ENCODE data around the gene HTRA1. TPM values are rescaled to one million over a fixed set of nuclear protein-coding genes. Genes with fewer than 3 reads are reported as not detected.
A peak's percentile ranks its signal among the peaks of the same experiment; 100 is the strongest.

HTRA1 gene
- total RNA-seq, 1 donor from 2014 or later = 401 TPM

DNA sequence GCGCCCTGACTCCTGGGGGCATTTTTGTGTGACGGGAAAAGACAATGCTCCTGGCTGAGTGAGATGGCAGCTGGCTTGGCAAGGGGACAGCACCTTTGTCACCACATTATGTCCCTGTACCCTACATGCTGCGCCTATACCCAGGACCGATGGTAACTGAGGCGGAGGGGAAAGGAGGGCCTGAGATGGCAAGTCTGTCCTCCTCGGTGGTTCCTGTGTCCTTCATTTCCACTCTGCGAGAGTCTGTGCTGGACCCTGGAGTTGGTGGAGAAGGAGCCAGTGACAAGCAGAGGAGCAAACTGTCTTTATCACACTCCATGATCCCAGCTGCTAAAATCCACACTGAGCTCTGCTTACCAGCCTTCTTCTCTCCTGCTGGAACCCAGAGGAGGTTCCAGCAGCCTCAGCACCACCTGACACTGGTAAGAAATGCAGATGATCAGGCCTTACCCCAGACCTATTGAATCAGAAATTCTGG, 6.7 kb upstream of the HTRA1 start, which contains the start of gene ARMS2:
Gene ARMS2, plus strand, starts transcription at position 51 of the 478 bp plus-strand sequence. Its CDS starts 75 bp downstream, at position 126.
- DNase-seq (ENCODE audit: low spot score) = no peak

- DNase-seq (ENCODE audit: low spot score) = no peak
Measured at GRCh38 chr10:122455376-122456079, 5.8 kb upstream of the HTRA1 start.

- DNase-seq (ENCODE audit: low spot score) = no peak
Measured at GRCh38 chr10:122457934-122458333, 3.4 kb upstream of the HTRA1 start.

GRCh38 chr10:122458693-122459092, 2.7 kb upstream of the HTRA1 start:
- DNase-seq (ENCODE audit: low spot score) = no peak

GRCh38 chr10:122459561-122460273, 1.6 kb upstream of the HTRA1 start:
- DNase-seq (ENCODE audit: low spot score) = no peak

DNA sequence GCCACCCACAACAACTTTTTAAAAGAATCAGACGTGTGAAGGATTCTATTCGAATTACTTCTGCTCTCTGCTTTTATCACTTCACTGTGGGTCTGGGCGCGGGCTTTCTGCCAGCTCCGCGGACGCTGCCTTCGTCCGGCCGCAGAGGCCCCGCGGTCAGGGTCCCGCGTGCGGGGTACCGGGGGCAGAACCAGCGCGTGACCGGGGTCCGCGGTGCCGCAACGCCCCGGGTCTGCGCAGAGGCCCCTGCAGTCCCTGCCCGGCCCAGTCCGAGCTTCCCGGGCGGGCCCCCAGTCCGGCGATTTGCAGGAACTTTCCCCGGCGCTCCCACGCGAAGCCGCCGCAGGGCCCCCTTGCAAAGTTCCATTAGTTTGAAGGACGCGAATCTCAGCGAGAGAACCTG, 461 bp upstream of the HTRA1 start:
- no peak for DNase-seq (ENCODE audit: low spot score)

DNA sequence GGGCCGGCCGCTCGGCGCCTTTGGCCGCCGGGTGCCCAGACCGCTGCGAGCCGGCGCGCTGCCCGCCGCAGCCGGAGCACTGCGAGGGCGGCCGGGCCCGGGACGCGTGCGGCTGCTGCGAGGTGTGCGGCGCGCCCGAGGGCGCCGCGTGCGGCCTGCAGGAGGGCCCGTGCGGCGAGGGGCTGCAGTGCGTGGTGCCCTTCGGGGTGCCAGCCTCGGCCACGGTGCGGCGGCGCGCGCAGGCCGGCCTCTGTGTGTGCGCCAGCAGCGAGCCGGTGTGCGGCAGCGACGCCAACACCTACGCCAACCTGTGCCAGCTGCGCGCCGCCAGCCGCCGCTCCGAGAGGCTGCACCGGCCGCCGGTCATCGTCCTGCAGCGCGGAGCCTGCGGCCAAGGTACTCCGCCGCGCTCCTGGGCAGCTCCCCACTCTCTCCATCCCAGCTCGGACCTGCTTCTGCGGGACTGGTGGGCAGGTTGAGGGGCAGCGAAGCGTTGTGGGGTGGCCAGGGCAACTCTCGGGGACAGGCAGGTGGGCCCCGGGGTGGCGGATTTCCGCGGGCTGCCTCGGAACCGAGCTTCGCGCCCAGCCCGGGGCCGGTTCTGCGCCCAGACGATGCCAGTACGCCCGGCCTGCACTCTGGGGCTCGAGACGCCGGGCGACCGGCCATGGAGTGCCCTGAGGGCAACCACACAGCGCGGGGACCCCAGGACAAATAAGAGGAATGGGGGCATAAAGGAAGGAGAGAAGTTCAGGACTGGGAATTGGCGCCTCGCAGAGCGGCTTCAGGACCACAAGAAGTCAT, 578 bp downstream of the HTRA1 start:
- DNase-seq (ENCODE audit: low spot score) = no peak

- peak; percentile 50 for DNase-seq (ENCODE audit: low spot score)
Measured at GRCh38 chr10:122462533-122463465, 1.4 kb downstream of the HTRA1 start.

GRCh38 chr10:122463466-122464249, 2.3 kb downstream of the HTRA1 start:
- no peak for DNase-seq (ENCODE audit: low spot score)

DNA sequence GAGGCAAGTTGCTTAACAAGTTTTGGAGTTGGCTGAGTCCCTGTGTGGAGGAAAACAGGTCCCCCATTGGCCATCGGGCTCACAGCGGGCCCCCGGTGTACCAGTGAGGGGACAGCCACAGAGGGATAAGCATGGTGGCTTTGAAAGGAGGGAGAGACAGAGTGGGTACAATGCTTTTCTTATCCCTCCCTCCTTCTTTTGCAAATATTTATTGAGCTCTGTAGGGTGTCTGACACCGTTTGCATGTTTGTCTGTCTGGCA, 2.8 kb downstream of the HTRA1 start:
- DNase-seq (ENCODE audit: low spot score) = no peak

- DNase-seq (ENCODE audit: low spot score) = no peak
Measured at GRCh38 chr10:122464586-122464985, 3.2 kb downstream of the HTRA1 start.

- no peak for DNase-seq (ENCODE audit: low spot score)
Measured at GRCh38 chr10:122465401-122466040, 4.2 kb downstream of the HTRA1 start.

GRCh38 chr10:122466951-122467381, 5.6 kb downstream of the HTRA1 start:
- no peak for DNase-seq (ENCODE audit: low spot score)

GRCh38 chr10:122467701-122468100, 6.3 kb downstream of the HTRA1 start:
- DNase-seq (ENCODE audit: low spot score) = no peak

DNA sequence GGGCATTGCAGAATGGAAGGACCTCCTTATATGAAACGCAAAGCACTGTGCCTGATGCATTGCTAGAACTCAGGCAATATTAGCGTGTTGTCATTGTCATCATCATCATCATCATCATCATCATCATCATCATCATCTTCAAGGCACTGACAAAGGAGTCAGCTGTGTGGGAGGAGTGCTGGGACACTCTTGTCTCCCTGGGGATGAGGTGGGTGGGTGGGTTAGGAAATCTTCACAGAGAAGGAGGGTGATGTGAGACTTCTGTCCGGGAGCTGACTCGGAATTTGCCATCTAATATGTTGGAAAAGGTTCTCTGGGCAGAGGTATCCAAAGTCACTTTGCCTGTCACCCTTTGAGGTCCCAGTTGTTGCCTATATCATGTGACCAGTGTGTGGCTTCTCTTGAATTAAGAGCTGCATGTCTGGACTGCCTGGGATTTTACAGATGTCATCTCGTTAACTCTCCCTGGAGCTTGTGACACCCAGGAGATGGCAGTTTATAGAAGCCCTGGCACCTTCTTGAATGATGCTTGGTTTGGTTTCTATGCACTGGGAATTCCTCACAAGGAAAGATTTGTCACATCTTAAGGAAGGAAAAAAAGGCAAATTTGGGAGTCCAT, 7.1 kb downstream of the HTRA1 start:
- DNase-seq (ENCODE audit: low spot score) = no peak

GRCh38 chr10:122468926-122469781, 7.8 kb downstream of the HTRA1 start:
- DNase-seq (ENCODE audit: low spot score) = peak; percentile 54

DNA sequence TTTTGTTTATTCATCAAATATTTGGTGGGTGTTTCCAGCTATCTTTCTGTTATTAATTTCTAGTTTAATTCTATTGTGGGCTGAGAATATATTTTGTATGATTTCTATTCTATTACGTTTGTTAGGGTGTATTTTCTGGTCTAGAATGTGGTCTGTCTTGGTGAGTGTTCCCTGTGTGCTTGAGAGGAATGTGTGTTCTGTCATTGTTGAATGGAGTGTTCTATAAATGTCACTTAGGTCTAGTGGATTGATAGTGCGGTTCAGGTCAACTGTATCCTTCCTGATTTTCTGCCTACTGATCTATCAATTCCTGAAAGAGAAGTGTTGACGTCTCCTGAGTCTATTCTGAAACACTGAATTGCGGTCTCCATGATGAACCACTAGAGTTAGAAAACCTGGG, 8.5 kb downstream of the HTRA1 start:
- no peak for DNase-seq (ENCODE audit: low spot score)

DNA sequence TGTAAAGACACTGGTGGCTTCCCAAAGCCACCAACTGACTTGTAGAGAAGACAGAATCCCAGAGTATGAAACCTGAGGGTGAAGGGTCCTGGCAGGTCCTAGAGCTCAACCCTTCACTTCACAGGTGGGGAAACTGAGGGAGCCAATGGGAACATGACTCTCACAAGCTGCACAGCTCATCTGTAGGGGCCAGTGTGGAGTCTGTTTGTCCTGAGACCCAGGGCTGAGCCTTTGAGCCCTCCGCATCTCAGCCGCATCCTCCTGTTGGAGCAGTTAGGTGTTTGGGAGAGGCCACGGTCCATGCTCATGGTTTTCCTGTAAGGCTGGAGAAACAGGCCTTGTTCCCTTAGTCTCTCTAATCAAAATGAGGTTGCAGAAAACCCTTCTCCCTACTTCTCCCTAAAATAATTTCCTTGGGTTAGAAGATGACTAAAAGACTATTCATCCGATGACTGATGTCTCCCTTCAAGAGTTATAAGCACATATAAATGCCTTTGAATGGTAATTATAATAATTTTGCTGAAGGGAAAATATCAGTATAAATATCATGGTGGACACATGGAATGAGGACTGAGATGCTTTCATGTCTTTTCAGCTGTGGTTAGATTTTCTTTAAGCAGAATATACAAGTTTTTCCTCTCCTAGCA, 10.3 kb downstream of the HTRA1 start:
- DNase-seq (ENCODE audit: low spot score) = no peak

All from umbilical cord (tissue), 2 donors.